HEK293 (cell line): Measurements from ENCODE around the gene TM7SF2.

ENCODE experiments used
- CTCF ChIA-PET: fragments of 350-600 bp; formaldehyde crosslinking; extraction: SDS; loops from one replicate; lab custom pipeline; 2021; ENCODE audit warnings: antibody characterized with exemption; lab: Yijun Ruan, JAX
- POLR2A ChIA-PET: fragments of 300-600 bp; formaldehyde crosslinking; extraction: SDS; loops from one replicate; lab custom pipeline; 2020; ENCODE audit warnings: antibody characterized with exemption, inconsistent platforms; lab: Yijun Ruan, JAX
- H3K27ac ChIP-seq: fragments of 200-500 bp; sonication (Bioruptor generic); 2 replicates; pipeline ENCODE4 v1.5.1; 2014; ENCODE audit warnings: low read depth, low read length, control low read depth, inconsistent platforms; ENCODE audit errors: extremely low read depth
- H3K36me3 ChIP-seq, 2 experiments: fragments of 200-500 bp in 1 of 2; sonication (Bioruptor generic) in 1 of 2; 1 replicate in 1 of 2; 2 replicates in 1 of 2; pipeline ENCODE4 v1.5.1; 2014 to 2017; ENCODE audit warnings: inconsistent platforms in 2 of 2, low read length in 2 of 2; ENCODE audit not compliant: control insufficient read depth in 2 of 2, insufficient read depth in 1 of 2
- H3K4me1 ChIP-seq: fragments of 200-500 bp; sonication (Bioruptor generic); 2 replicates; pipeline ENCODE4 v1.5.1; 2014; ENCODE audit warnings: mild to moderate bottlenecking, low read length, inconsistent platforms; ENCODE audit not compliant: control insufficient read depth, insufficient read depth
- H3K4me3 ChIP-seq: 2 replicates; pipeline ENCODE4 v1.5.1; 2011; ENCODE audit warnings: low read depth, mild to moderate bottlenecking, control low read depth, low read length, moderate library complexity
- H3K9me3 ChIP-seq: fragments of 200-500 bp; sonication (Bioruptor generic); 2 replicates; pipeline ENCODE4 v1.5.1; 2014; ENCODE audit warnings: low read depth, low read length, inconsistent platforms; ENCODE audit not compliant: control insufficient read depth, insufficient read depth
- EGR2 ChIP-seq: fragments of 450-650 bp; formaldehyde crosslinking; IDR thresholded peaks from 2 replicates; pipeline ENCODE4 v1.5.1; 2016; ENCODE audit warnings: low read depth, missing biosample characterization, missing genetic modification characterization
- HIC1 ChIP-seq: fragments of 450-650 bp; formaldehyde crosslinking; IDR thresholded peaks from 2 replicates; pipeline ENCODE4 v1.5.1; 2016; ENCODE audit warnings: missing biosample characterization, missing genetic modification characterization
- IKZF3 ChIP-seq: fragments of 450-650 bp; IDR thresholded peaks from 2 replicates; pipeline ENCODE4 v1.5.0; 2018; ENCODE audit warnings: missing biosample characterization, mild to moderate bottlenecking, missing genetic modification characterization, moderate library complexity
- KLF8 ChIP-seq: fragments of 450-650 bp; formaldehyde crosslinking; IDR thresholded peaks from 2 replicates; pipeline ENCODE4 v1.5.1; 2016; ENCODE audit warnings: missing biosample characterization, missing genetic modification characterization
- PRDM4 ChIP-seq: fragments of 450-650 bp; formaldehyde crosslinking; IDR thresholded peaks from 2 replicates; pipeline ENCODE4 v1.5.1; 2017; ENCODE audit warnings: missing biosample characterization, missing genetic modification characterization
- SP3 ChIP-seq: fragments of 450-650 bp; formaldehyde crosslinking; IDR thresholded peaks from 2 replicates; pipeline ENCODE4 v1.5.1; 2016; ENCODE audit warnings: missing biosample characterization, missing genetic modification characterization
- ZBTB26 ChIP-seq: fragments of 450-650 bp; formaldehyde crosslinking; optimal IDR thresholded peaks from 2 replicates; pipeline ENCODE3; 2016; ENCODE audit warnings: missing biosample characterization, mild to moderate bottlenecking, missing genetic modification characterization
- ZBTB48 ChIP-seq: fragments of 450-650 bp; formaldehyde crosslinking; IDR thresholded peaks from 2 replicates; pipeline ENCODE4 v1.5.1; 2016; ENCODE audit warnings: missing biosample characterization, missing genetic modification characterization
- ZBTB7A ChIP-seq: fragments of 450-650 bp; formaldehyde crosslinking; IDR thresholded peaks from 2 replicates; pipeline ENCODE4 v1.5.1; 2016; ENCODE audit warnings: low read depth, missing biosample characterization, missing genetic modification characterization
- ZNF202 ChIP-seq: fragments of 450-650 bp; formaldehyde crosslinking; IDR thresholded peaks from 2 replicates; pipeline ENCODE4 v1.5.1; 2016; ENCODE audit warnings: missing biosample characterization, missing genetic modification characterization, borderline replicate concordance
- ZNF223 ChIP-seq: fragments of 450-650 bp; formaldehyde crosslinking; IDR thresholded peaks from 2 replicates; pipeline ENCODE4 v1.5.1; 2016; ENCODE audit warnings: missing biosample characterization, missing genetic modification characterization
- ZNF274 ChIP-seq, 2 experiments: fragments of 200-500 bp in 1 of 2; fragments of 450-650 bp in 1 of 2; sonication (Bioruptor generic) in 1 of 2; formaldehyde crosslinking in 1 of 2; IDR thresholded peaks; 2 replicates each; pipeline versions ENCODE4 v1.5.1 to v1.6.1; 2014 to 2016; ENCODE audit warnings: borderline replicate concordance in 1 of 2, inconsistent platforms in 1 of 2, low read length in 1 of 2, missing biosample characterization in 1 of 2, missing genetic modification characterization in 1 of 2
- ZNF37A ChIP-seq: fragments of 450-650 bp; IDR thresholded peaks from 2 replicates; pipeline ENCODE4 v1.5.1; 2018; ENCODE audit warnings: missing biosample characterization, missing genetic modification characterization
- ZNF423 ChIP-seq: fragments of 450-650 bp; formaldehyde crosslinking; IDR thresholded peaks from 2 replicates; pipeline ENCODE4 v1.5.1; 2016; ENCODE audit warnings: missing biosample characterization, missing genetic modification characterization
- ZNF521 ChIP-seq: fragments of 450-650 bp; formaldehyde crosslinking; IDR thresholded peaks from 2 replicates; pipeline ENCODE4 v1.5.1; 2017; ENCODE audit warnings: missing biosample characterization, mild to moderate bottlenecking, missing genetic modification characterization
- ZNF692 ChIP-seq: fragments of 450-650 bp; formaldehyde crosslinking; IDR thresholded peaks from 2 replicates; pipeline ENCODE4 v1.5.1; 2016; ENCODE audit warnings: missing biosample characterization, missing genetic modification characterization
- TF ChIP-seq, protein P1 (sequence below): fragments of 450-650 bp; formaldehyde crosslinking; IDR thresholded peaks from 2 replicates; pipeline ENCODE4 v1.5.1; 2016; ENCODE audit warnings: missing biosample characterization, missing genetic modification characterization
- TF ChIP-seq, protein P2 (sequence below): fragments of 450-650 bp; formaldehyde crosslinking; IDR thresholded peaks from 2 replicates; pipeline ENCODE4 v1.5.1; 2016; ENCODE audit warnings: missing biosample characterization, missing genetic modification characterization
- TF ChIP-seq, protein P3 (sequence below): fragments of 450-650 bp; formaldehyde crosslinking; IDR thresholded peaks from 2 replicates; pipeline ENCODE4 v1.5.1; 2016; ENCODE audit warnings: missing biosample characterization, missing genetic modification characterization

TM7SF2 gene

DNA sequence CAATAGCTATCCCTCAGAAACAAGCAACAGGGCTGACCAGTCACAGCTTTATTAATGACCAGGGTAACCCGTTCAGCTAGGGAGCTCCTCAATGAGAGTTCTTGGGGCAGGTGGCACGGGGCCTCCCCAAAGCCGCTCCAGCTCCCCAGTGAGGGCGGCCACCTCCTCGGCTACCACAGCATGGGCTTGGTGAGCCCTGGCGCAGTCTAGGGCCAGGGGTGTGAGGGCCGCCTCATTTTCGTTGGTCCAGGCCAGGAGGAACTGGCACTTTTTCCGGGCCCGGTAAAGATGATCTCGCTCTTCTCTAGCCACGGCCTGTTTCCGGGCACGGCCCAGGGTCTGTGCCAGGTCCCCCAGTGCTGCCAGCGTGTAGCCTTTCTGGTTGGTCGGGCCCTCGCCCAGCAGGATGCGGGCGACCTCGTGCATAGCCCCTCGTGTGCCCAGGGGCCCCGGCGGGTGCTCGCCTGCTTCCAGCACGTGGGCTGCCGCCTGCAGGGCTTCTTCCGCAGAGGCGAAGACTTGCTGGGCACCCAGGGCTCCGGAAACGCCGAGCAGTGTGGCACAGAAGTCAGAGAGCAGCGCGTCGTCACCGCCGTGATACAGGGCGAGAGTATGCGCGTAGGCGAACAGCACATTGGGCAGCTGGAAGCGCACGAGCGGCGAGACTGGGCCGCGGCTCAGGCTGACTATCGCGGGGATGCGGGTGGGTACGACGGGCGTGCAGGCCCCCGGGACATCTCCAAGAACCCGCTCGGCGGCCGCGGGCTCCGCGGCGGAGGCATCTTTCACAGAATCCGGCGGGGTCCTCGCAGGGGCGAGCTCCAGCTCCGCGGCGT is 4.9 kb downstream of the TM7SF2 start:
- Histone ChIP-seq H3K9me3 (no peaks in the 10 kb centered on the region), H3K4me3 (peak overlapping the region; percentile 67), H3K4me1 (peaks cover 6% of the 10 kb centered on the region), H3K36me3 (peaks cover 3 to 62% of the 10 kb centered on the region in 2 experiments; a peak in 2 of 3 replicates), H3K27ac (peak overlapping the region; percentile 78)
- ChIA-PET POLR2A (interaction anchor here (1.1 to 1.8 kb wide), 8 partner anchors 14 to 338 kb away, joined by 3 to 8 read pairs (median 4); partner anchors contain the start of genes CAPN1, SF1 and VPS51), CTCF (interaction anchor here (0.9 to 2.9 kb wide), 6 partner anchors 9 to 270 kb away, joined by 4 to 11 read pairs (median 5); partner anchors contain the start of gene CAPN1)
- TF ChIP-seq, protein P1, sequence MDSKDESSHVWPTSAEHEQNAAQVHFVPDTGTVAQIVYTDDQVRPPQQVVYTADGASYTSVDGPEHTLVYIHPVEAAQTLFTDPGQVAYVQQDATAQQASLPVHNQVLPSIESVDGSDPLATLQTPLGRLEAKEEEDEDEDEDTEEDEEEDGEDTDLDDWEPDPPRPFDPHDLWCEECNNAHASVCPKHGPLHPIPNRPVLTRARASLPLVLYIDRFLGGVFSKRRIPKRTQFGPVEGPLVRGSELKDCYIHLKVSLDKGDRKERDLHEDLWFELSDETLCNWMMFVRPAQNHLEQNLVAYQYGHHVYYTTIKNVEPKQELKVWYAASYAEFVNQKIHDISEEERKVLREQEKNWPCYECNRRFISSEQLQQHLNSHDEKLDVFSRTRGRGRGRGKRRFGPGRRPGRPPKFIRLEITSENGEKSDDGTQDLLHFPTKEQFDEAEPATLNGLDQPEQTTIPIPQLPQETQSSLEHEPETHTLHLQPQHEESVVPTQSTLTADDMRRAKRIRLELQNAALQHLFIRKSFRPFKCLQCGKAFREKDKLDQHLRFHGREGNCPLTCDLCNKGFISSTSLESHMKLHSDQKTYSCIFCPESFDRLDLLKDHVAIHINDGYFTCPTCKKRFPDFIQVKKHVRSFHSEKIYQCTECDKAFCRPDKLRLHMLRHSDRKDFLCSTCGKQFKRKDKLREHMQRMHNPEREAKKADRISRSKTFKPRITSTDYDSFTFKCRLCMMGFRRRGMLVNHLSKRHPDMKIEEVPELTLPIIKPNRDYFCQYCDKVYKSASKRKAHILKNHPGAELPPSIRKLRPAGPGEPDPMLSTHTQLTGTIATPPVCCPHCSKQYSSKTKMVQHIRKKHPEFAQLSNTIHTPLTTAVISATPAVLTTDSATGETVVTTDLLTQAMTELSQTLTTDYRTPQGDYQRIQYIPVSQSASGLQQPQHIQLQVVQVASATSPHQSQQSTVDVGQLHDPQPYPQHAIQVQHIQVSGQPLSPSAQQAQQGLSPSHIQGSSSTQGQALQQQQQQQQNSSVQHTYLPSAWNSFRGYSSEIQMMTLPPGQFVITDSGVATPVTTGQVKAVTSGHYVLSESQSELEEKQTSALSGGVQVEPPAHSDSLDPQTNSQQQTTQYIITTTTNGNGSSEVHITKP (tag by site-specific recombination), result no peak
- TF ChIP-seq, protein P2, sequence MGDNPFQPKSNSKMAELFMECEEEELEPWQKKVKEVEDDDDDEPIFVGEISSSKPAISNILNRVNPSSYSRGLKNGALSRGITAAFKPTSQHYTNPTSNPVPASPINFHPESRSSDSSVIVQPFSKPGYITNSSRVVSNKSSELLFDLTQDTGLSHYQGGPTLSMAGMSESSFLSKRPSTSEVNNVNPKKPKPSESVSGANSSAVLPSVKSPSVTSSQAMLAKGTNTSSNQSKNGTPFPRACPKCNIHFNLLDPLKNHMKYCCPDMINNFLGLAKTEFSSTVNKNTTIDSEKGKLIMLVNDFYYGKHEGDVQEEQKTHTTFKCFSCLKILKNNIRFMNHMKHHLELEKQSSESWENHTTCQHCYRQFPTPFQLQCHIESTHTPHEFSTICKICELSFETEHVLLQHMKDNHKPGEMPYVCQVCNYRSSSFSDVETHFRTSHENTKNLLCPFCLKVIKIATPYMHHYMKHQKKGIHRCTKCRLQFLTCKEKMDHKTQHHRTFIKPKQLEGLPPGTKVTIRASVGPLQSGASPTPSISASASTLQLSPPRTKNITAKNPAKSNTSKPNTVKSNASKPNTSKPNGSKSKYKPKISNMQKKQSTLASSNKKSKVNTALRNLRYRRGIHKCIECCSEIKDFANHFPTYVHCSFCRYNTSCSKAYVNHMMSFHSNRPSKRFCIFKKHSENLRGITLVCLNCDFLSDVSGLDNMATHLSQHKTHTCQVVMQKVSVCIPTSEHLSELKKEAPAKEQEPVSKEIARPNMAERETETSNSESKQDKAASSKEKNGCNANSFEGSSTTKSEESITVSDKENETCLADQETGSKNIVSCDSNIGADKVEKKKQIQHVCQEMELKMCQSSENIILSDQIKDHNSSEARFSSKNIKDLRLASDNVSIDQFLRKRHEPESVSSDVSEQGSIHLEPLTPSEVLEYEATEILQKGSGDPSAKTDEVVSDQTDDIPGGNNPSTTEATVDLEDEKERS, result no peak
- peak; percentile 36; the same call in 1 of the 2 replicates for TF ChIP-seq ZBTB48 (tag by site-specific recombination)
- TF ChIP-seq ZNF423 (tag by site-specific recombination), result 0 out of 2 replicates have a peak, but pooled peaks have one; percentile 13
- no peak for TF ChIP-seq IKZF3 (tag by site-specific recombination)
- no peak for TF ChIP-seq ZBTB7A (tag by site-specific recombination)
- no peak for TF ChIP-seq SP3
- TF ChIP-seq ZBTB26 (tag by site-specific recombination), result peak; percentile 92
- peak; percentile 53; the same call in 1 of the 2 replicates for TF ChIP-seq ZNF692 (tag by site-specific recombination)
- TF ChIP-seq ZNF274 (IDR thresholded peaks at IDR 0.05; ENCODE audit: low read length), result no peak
- TF ChIP-seq ZNF274 (tag by site-specific recombination; IDR thresholded peaks at IDR 0.05; ENCODE audit: borderline replicate concordance), result no peak
- peak; percentile 32; the same call in 1 of the 2 replicates for TF ChIP-seq EGR2 (tag by site-specific recombination)
- TF ChIP-seq PRDM4, result no peak
- peak; percentile 64; the same call in 1 of the 2 replicates for TF ChIP-seq HIC1 (tag by site-specific recombination)
- TF ChIP-seq, protein P3, sequence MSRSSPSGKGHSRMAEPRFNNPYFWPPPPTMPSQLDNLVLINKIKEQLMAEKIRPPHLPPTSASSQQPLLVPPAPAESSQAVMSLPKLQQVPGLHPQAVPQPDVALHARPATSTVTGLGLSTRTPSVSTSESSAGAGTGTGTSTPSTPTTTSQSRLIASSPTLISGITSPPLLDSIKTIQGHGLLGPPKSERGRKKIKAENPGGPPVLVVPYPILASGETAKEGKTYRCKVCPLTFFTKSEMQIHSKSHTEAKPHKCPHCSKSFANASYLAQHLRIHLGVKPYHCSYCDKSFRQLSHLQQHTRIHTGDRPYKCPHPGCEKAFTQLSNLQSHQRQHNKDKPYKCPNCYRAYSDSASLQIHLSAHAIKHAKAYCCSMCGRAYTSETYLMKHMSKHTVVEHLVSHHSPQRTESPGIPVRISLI (tag by site-specific recombination), result no peak
- TF ChIP-seq ZNF223, result no peak
- TF ChIP-seq ZNF521 (tag by site-specific recombination), result no peak
- no peak for TF ChIP-seq KLF8 (tag by site-specific recombination)
- no peak for TF ChIP-seq ZNF202
- TF ChIP-seq ZNF37A (tag by site-specific recombination), result no peak
